Cardiac muscle cell (in vitro differentiated cells and primary cell): ENCODE data around the gene POLR2C. TPM values are rescaled to one million over a fixed set of nuclear protein-coding genes. Genes with fewer than 3 reads are reported as not detected.
A peak's percentile ranks its signal among the peaks of the same experiment; 100 is the strongest.

Experiments
- DNase-seq, 2 donors: peaks; one replicate each; pipeline versions ENCODE4 v3.0.0 to v3.0.0-alpha.2; 2010 to 2017; ENCODE audit warnings: low read depth in 1 of 2, low spot score in 1 of 2
- H3K27ac ChIP-seq: fragments of 200-600 bp; sonication (generic); 2 replicates; pipeline ENCODE4 v1.5.1; 2016
- H3K27me3 ChIP-seq: fragments of 200-600 bp; sonication (generic); 2 replicates; pipeline ENCODE4 v1.6.0; 2016; ENCODE audit warnings: control low read depth
- H3K36me3 ChIP-seq: fragments of 200-600 bp; sonication (generic); 2 replicates; pipeline ENCODE4 v1.5.1; 2016; ENCODE audit warnings: control low read depth
- H3K4me1 ChIP-seq: fragments of 200-600 bp; sonication (generic); 2 replicates; pipeline ENCODE4 v1.8.1; 2017; ENCODE audit warnings: low read depth, mild to moderate bottlenecking, mixed run types
- H3K4me3 ChIP-seq: fragments of 200-600 bp; sonication (generic); 2 replicates; pipeline ENCODE4 v1.5.1; 2016; ENCODE audit warnings: mild to moderate bottlenecking
- H3K9me3 ChIP-seq: fragments of 200-600 bp; sonication (generic); 2 replicates; pipeline ENCODE4 v1.5.1; 2017; ENCODE audit warnings: low read depth, mild to moderate bottlenecking, control low read depth
- CTCF ChIP-seq: IDR thresholded peaks from 2 replicates; pipeline ENCODE4 v1.5.1; 2012; ENCODE audit warnings: low read depth, mild to moderate bottlenecking, low read length
- polyA plus RNA-seq: library from polyadenylated mRNA; unstranded; fragments of >200 nt; fragmentation: Nextera tagmentation; extraction: Ambion mirVana; gene quantifications from 2 replicates; pipeline ENCODE4 v1.2.1, GENCODE V29; 2016
- total RNA-seq: library from RNA; depleted of rRNA; stranded (reverse); fragments of >200 nt; gene quantifications from 2 replicates; pipeline ENCODE4 v1.2.3, GENCODE V29; 2016

The POLR2C gene
- total and polyA plus RNA-seq, 2 experiments from 2014 or later: 83.5 to 126 TPM

DNA sequence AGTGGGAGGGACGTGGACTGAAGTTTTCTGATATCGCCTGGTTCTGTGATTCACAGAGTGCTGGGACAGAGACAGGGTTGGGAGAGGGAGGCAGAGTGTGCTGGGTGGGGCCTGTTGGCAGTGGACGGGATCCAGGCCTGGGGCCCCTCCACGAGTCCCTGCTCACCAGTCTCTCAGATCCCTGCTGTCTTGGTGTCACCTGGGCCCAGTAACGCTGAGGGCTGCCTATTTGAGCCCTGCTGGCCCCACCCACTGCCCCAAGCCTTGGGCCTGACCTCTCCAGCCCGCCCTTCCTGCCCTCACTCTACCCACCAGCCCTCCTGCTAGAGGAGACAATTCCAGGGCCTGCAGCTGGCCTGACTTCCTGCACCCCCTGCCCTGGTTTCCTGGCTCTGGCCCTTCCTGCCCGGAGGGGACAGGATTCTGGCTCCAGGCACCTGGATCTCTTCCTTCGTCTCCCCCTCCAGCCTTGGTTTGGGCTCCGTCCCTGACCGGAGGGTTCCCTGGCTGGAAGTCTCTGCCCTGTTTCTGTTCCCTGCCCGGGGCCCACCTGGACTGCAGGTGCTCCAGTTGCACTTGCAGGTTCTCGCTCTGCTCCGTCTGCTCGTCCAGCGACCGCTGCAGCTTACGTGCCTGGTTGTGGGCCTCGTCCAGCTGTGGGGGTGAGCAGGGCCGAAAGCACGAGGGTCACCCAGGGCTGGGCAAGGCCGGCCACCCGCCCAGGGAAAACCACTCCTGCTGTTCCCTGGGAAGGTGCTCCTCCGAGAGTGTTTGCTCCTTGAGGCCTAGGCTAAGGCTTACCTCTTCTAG, 52.5 kb downstream of the POLR2C start:
- Histone ChIP-seq H3K36me3 (no peaks in the 10 kb centered on the region), H3K27ac (peak overlapping the region; percentile 99), H3K27me3 (no peaks in the 10 kb centered on the region), H3K4me1 (peaks cover 45% of the 10 kb centered on the region), H3K9me3 (no peaks in the 10 kb centered on the region), H3K4me3 (no peak overlapping the region)
- DNase-seq: peak in 1 of 2 donors; percentile 74
- no peak for TF ChIP-seq CTCF

GRCh38 chr16:57516176-57516725, 53.8 kb downstream of the POLR2C start:
- Histone ChIP-seq H3K27me3 (no peaks in the 10 kb centered on the region), H3K36me3 (no peaks in the 10 kb centered on the region), H3K4me1 (peaks cover 34% of the 10 kb centered on the region), H3K27ac (peak overlapping the region; percentile 99), H3K9me3 (no peaks in the 10 kb centered on the region), H3K4me3 (no peak overlapping the region)
- DNase-seq: no peak
- no peak for TF ChIP-seq CTCF

- no peaks in the 10 kb centered on the region for H3K9me3 ChIP-seq
- H3K27ac ChIP-seq: peak overlapping the region; percentile 99
- H3K4me1 ChIP-seq: peaks cover 30% of the 10 kb centered on the region
- H3K36me3 ChIP-seq: no peaks in the 10 kb centered on the region
- TF ChIP-seq CTCF: no peak
- no peaks in the 10 kb centered on the region for H3K27me3 ChIP-seq
- no peak for DNase-seq
- no peak overlapping the region for H3K4me3 ChIP-seq
These were observed 54.3 kb downstream of the POLR2C start for GRCh38 chr16:57516773-57517172.

DNA sequence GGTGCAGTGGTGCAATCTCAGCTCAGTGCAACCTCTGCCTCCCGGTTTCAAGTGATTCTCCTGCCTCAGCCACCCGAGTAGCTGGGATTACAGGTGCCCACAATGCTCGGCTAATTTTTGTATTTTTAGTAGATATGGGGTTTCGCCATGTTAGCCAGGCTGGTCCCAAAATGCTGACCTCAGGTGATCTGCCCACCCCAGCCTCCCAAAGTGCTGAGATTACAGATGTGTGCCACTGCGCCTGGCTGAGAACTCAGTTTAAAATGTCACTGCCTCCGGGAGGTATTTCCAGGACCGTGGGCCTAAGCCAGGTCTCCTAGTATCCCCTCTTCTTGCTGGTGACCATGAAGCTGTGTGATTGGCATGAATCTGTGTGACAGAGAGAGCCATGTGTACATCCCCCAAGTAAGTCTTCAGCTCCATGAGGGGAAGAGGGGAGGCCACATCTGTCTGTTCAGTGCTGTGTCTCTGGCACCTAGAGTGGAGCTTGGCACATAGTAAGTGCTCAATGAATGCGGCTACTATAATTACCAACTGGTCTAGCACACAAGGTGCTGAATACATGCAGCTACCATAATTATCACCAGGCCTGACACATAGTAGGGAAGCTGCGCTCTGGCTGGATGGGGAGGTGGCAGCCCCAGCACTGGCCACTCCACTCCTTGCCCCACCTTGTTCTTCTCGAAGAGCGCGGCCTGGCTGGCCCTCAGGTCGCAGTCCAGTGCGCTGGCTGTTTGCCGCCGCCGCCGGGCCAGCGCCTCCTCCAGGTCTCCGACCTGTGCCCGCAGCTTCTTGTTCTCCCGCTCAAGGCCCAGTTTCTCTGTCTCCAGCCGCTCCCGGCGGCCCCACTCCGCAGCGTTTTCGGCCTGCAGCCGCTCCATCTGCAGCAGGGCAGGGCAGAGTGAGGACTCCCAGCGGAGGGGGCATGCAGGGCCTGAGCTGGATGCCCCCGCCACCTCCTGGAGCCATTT, 55.2 kb downstream of the POLR2C start:
- H3K4me3 ChIP-seq: no peak overlapping the region
- H3K27me3 ChIP-seq: no peaks in the 10 kb centered on the region
- TF ChIP-seq CTCF: no peak
- no peaks in the 10 kb centered on the region for H3K9me3 ChIP-seq
- no peaks in the 10 kb centered on the region for H3K36me3 ChIP-seq
- H3K27ac ChIP-seq: no peak overlapping the region
- no peak for DNase-seq
- peaks cover 28% of the 10 kb centered on the region for H3K4me1 ChIP-seq

GRCh38 chr16:57518520-57518919, 56.0 kb downstream of the POLR2C start:
- no peak overlapping the region for H3K27ac ChIP-seq
- DNase-seq: no peak
- TF ChIP-seq CTCF: no peak
- no peaks in the 10 kb centered on the region for H3K27me3 ChIP-seq
- no peak overlapping the region for H3K4me3 ChIP-seq
- H3K4me1 ChIP-seq: peaks cover 20% of the 10 kb centered on the region
- H3K9me3 ChIP-seq: no peaks in the 10 kb centered on the region
- no peaks in the 10 kb centered on the region for H3K36me3 ChIP-seq
